ENCODE results near the gene DNAJC5.

- TF ChIP-seq HMGXB4 (CRISPR knock-in tag; IDR thresholded peaks at IDR 0.05), result no peak
- TF ChIP-seq CTCF (IDR thresholded peaks at IDR 0.05), result no peak
- TF ChIP-seq MXD4 (CRISPR knock-in tag; IDR thresholded peaks at IDR 0.05; ENCODE audit: borderline replicate concordance), result no peak
- no peak for TF ChIP-seq ATF2 (CRISPR knock-in tag; IDR thresholded peaks at IDR 0.05; ENCODE audit: borderline replicate concordance, low read depth)
- TF ChIP-seq PREB (CRISPR knock-in tag; IDR thresholded peaks at IDR 0.05; ENCODE audit: borderline replicate concordance), result no peak
- TF ChIP-seq ATF1 (CRISPR knock-in tag; IDR thresholded peaks at IDR 0.05), result no peak
Observed at GRCh38 chr20:63890201-63890576, 4.7 kb upstream of the DNAJC5 start.
